Measurements from ENCODE around the gene CGB2. TPM values are rescaled to one million over a fixed set of nuclear protein-coding genes. Genes with fewer than 3 reads are reported as not detected.

Gene CGB2
- total RNA-seq, 1 experiment from 2014 or later, result not detected

Other genes starting within 250 kb of the CGB2 start
- 73.5 and 83.0 TPM in 2 replicates for gene BCAT2, start 220.9 kb upstream of the CGB2 start, total RNA-seq (2014; rRNA removed; shearing (Covaris generic); ENCODE audit: low replicate concordance)
- gene HSD17B14, start 195.4 kb upstream of the CGB2 start, total RNA-seq (2014; rRNA removed; shearing (Covaris generic); ENCODE audit: low replicate concordance), result 33.6 and 56.7 TPM in 2 replicates
- gene PLEKHA4, start 163.3 kb upstream of the CGB2 start, total RNA-seq (2014; rRNA removed; shearing (Covaris generic); ENCODE audit: low replicate concordance), result 0.70 and 11.5 TPM in 2 replicates
- 51.0 and 52.5 TPM in 2 replicates for gene PPP1R15A, start 159.5 kb upstream of the CGB2 start, total RNA-seq (2014; rRNA removed; shearing (Covaris generic); ENCODE audit: low replicate concordance)
- not detected in 2 replicates for gene TULP2, start 133.1 kb upstream of the CGB2 start, total RNA-seq (2014; rRNA removed; shearing (Covaris generic); ENCODE audit: low replicate concordance)
- gene NUCB1, start 131.6 kb upstream of the CGB2 start, total RNA-seq (2014; rRNA removed; shearing (Covaris generic); ENCODE audit: low replicate concordance), result 338 and 348 TPM in 2 replicates
- gene DHDH, start 98.2 kb upstream of the CGB2 start, total RNA-seq (2014; rRNA removed; shearing (Covaris generic); ENCODE audit: low replicate concordance), result 1.6 and 4.4 TPM in 2 replicates
- 188 and 220 TPM in 2 replicates for gene BAX, start 77.0 kb upstream of the CGB2 start, total RNA-seq (2014; rRNA removed; shearing (Covaris generic); ENCODE audit: low replicate concordance)
- 13,494 and 14,762 TPM in 2 replicates for gene FTL, start 66.6 kb upstream of the CGB2 start, total RNA-seq (2014; rRNA removed; shearing (Covaris generic); ENCODE audit: low replicate concordance)
- gene GYS1, start 38.6 kb upstream of the CGB2 start, total RNA-seq (2014; rRNA removed; shearing (Covaris generic); ENCODE audit: low replicate concordance), result 31.3 and 32.3 TPM in 2 replicates
- gene RUVBL2, start 38.0 kb upstream of the CGB2 start, total RNA-seq (2014; rRNA removed; shearing (Covaris generic); ENCODE audit: low replicate concordance), result 493 and 608 TPM in 2 replicates
- gene LHB, start 14.8 kb upstream of the CGB2 start, total RNA-seq (2014; rRNA removed; shearing (Covaris generic); ENCODE audit: low replicate concordance), result not detected in 2 replicates
- gene CGB3, start 7.6 kb upstream of the CGB2 start, total RNA-seq (2014; rRNA removed; shearing (Covaris generic); ENCODE audit: low replicate concordance), result not detected in 2 replicates
- gene CGB1, start 5.0 kb downstream of the CGB2 start, total RNA-seq (2014; rRNA removed; shearing (Covaris generic); ENCODE audit: low replicate concordance), result not detected in 2 replicates
- gene CGB5, start 12.0 kb downstream of the CGB2 start, total RNA-seq (2014; rRNA removed; shearing (Covaris generic); ENCODE audit: low replicate concordance), result not detected in 2 replicates
- gene CGB8, start 17.2 kb downstream of the CGB2 start, total RNA-seq (2014; rRNA removed; shearing (Covaris generic); ENCODE audit: low replicate concordance), result 1.7 TPM in 1 of 2 replicates, not detected in the other
- gene CGB7, start 25.9 kb downstream of the CGB2 start, total RNA-seq (2014; rRNA removed; shearing (Covaris generic); ENCODE audit: low replicate concordance), result 1.7 and 4.1 TPM in 2 replicates
- gene NTF4, start 32.9 kb downstream of the CGB2 start, total RNA-seq (2014; rRNA removed; shearing (Covaris generic); ENCODE audit: low replicate concordance), result 4.0 TPM in 1 of 2 replicates, not detected in the other
- not detected in 2 replicates for gene KCNA7, start 40.8 kb downstream of the CGB2 start, total RNA-seq (2014; rRNA removed; shearing (Covaris generic); ENCODE audit: low replicate concordance)
- 137 and 175 TPM in 2 replicates for gene SNRNP70, start 53.6 kb downstream of the CGB2 start, total RNA-seq (2014; rRNA removed; shearing (Covaris generic); ENCODE audit: low replicate concordance)
- 6.1 and 9.7 TPM in 2 replicates for gene LIN7B, start 82.5 kb downstream of the CGB2 start, total RNA-seq (2014; rRNA removed; shearing (Covaris generic); ENCODE audit: low replicate concordance)
- gene C19orf73, start 87.3 kb downstream of the CGB2 start, total RNA-seq (2014; rRNA removed; shearing (Covaris generic); ENCODE audit: low replicate concordance), result 0.71 TPM in 1 of 2 replicates, not detected in the other
- gene PPFIA3, start 87.7 kb downstream of the CGB2 start, total RNA-seq (2014; rRNA removed; shearing (Covaris generic); ENCODE audit: low replicate concordance), result 26.8 and 39.1 TPM in 2 replicates
- not detected in 2 replicates for gene HRC, start 123.5 kb downstream of the CGB2 start, total RNA-seq (2014; rRNA removed; shearing (Covaris generic); ENCODE audit: low replicate concordance)
- gene TRPM4, start 125.9 kb downstream of the CGB2 start, total RNA-seq (2014; rRNA removed; shearing (Covaris generic); ENCODE audit: low replicate concordance), result 13.9 and 18.2 TPM in 2 replicates

Measured in Caki2 (cell line).